Limb (tissue), 2 donors: ENCODE data around the gene GMFB.

Experiments used
- DNase-seq, 2 donors: peaks; one replicate each; pipeline ENCODE4 v3.0.0-alpha.2; 2016; ENCODE audit errors: extremely low spot score in 2 of 2

Gene GMFB

DNA sequence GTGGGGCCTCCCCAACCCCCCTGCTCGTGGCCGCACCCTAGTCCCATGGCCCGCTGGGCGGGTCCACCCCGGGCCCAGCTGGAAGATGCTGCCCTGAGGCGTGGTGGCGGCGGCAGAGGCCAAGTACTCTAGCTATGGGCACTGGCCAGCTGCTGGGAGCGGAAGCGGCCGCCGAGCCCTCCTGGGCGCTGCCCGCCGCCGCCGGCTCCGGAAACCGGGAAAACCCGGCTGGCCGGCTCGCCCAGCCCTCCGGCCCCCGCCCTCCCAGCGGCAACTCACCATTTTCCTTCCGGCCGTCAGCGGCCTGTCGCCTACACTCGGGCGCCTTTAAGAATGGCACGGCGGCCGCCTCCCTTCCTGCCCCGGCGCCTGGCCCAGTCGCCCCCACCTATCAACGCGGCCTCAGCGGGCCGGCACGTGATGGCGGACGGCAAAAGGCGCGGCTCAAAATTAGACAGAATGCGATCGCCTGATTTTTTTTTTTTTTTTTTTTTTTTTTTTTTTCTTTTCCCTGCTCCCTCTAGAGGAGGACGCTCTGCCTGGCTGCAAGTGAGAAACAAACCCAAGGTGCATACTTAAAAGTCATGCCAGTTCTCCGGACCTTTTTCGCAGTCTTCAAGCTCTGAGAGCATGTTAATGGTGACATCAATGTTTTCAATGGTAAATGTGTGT, at the start of gene GMFB:
Gene GMFB (minus strand): TSS at position 335 of the 672 bp plus-strand sequence. CDS start 53 bp downstream, at position 282.
- peak; percentile 87 to 94 for DNase-seq

DNA sequence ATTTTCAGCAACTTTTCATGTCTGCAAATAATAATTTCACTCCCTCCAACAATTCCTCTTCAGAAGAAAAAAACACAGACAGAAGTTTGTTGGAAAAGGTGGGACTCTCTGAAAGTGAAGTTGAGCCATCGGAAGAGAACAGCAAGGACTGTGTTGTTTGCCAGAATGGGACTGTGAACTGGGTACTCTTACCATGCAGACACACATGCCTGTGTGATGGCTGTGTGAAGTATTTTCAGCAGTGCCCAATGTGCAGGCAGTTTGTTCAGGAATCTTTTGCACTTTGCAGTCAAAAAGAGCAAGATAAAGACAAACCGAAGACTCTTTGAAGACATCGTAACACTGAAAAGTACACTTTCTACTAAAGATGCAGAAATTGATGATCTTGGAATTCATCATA, 49.3 kb upstream of the GMFB start:
- no peak for DNase-seq

- no peak for DNase-seq
Measured at GRCh38 chr14:54537651-54538050, 48.9 kb upstream of the GMFB start.

- DNase-seq = peak in 1 of 2 donors; percentile 3
Measured at GRCh38 chr14:54535646-54536045, 46.9 kb upstream of the GMFB start.

GRCh38 chr14:54535126-54535525, 46.3 kb upstream of the GMFB start:
- no peak for DNase-seq

DNA sequence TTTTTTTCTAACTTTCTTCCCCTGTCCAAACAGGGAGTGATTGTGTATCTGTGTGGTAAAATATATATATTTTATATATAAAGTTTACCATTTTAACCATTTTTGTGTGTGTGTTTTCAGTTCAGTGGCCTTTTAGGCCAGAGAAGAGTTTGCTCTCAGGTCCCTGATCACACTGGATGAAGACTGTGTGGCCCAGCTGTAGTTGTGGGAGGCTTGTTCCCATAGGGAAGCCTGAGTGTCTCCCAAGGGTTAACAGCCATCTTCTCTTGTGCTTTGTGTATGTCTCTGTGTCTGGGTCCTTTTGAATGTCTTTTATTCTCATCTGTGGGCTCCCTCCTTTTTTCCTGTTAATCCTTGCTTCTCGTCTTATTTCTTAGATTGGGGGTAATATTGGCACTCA, 44.3 kb upstream of the GMFB start:
- DNase-seq = no peak

- DNase-seq = no peak
Measured at GRCh38 chr14:54532111-54533012, 43.6 kb upstream of the GMFB start.

DNA sequence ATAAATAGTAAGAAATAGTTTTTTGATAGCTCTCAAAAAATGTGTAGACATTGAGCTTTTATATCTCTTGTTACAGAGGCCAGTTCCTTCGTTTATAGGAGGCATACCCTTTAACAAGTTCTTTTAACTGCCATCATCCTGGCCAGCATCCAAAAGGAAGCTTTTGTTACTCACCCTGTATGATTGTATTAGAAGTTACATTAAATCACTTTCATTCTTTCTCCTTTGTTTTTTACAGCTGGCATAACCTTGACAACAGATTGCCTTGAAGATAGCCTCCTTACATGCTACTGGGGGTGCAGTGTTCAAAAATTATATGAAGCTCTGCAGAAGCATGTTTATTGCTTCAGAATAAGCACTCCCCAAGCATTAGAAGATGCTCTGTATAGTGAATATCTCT, 41.0 kb upstream of the GMFB start:
- no peak for DNase-seq

- no peak for DNase-seq
Measured at GRCh38 chr14:54528973-54529372, 40.2 kb upstream of the GMFB start.

GRCh38 chr14:54524410-54524809, 35.6 kb upstream of the GMFB start:
- no peak for DNase-seq

GRCh38 chr14:54516709-54517108, 27.9 kb upstream of the GMFB start:
- no peak for DNase-seq

- DNase-seq = no peak
Measured at GRCh38 chr14:54515670-54516069, 26.9 kb upstream of the GMFB start.

DNA sequence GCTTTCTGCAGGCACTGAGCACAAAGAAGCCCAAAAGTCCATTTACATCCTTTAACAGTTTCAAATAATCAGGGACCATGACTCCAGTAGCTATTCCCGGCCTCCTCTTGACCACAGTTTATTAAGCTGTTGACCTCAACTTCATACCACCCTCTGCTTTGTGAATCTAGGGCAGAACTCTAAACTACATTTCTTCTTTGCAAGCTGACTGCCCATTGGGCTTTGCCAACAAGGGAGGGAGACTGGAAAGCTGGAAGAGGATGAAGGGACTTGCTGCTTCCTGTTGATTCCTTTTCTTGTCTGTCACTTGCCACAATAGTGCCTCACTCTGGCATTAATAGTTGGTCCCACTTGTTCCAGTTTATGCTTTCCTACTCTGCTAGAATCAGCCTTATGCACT, 23.6 kb upstream of the GMFB start:
- DNase-seq = no peak

DNA sequence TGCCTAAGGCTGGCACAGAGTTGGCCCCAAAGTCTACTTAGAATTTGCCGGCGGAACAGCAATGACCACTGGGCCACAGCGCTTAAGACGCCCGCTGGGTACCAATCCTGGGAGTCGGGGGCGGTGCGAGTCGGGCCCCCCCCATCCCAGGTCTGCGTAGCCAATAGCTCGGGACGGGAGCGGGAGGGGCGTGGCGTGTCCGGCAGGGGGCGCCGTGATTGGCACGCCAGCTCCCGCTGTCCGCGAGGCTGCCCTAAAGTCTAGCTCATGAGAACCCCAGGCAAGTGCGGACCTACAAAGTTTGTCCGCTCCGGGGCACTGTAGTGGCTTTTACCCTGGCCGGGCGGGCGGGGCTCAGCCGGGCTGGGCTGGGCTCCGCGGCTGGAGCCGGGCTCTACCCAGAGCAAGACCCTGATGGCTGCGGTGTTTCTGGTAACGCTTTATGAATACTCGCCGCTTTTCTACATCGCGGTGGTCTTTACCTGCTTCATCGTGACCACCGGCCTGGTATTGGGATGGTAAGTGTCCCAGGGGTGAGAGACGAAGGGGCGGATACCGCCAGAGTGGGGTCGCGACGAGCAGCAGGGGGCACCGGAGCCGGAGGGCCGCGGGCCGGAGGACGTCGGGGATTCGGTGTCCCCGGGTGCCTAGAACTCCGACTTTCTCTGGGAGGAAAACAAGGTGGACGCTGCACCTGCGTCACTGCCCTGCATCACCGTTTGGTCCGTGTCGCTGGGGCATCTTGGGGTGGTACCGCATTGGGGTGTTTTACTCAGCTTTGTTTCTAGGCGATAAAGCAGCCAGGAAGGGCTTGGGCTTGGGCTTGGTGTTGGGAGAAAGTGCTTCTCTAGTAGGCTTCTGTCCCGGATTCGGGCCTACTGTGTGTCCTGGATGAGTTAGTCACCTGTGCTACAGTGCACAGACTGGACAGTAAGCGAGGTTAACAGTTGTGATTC, 21.0 kb upstream of the GMFB start, which contains the start of gene CGRRF1:
Gene CGRRF1 (plus strand): TSS at position 361 of the 956 bp plus-strand sequence. CDS start 54 bp downstream, at position 415.
- peak; percentile 97 to 98 for DNase-seq

DNA sequence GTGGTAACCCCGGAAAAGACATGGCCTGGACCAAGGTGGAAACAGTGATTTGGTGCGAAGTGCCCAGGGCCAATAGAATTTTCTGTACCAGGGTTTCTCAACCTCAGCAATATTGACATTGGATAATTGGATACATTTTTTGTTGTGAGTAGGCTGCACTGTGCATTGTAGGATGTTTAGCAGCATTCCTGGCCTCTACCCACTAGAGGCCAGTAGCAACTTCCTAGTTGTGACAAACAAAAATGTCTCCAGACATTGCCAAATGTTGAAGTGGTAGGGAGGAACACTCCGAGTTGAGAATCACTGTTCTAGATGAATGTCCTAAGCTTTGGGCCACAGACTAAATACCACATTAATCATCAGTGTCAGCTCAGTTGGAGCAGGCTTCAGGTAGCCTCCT, 14.7 kb upstream of the GMFB start:
- DNase-seq = no peak

DNA sequence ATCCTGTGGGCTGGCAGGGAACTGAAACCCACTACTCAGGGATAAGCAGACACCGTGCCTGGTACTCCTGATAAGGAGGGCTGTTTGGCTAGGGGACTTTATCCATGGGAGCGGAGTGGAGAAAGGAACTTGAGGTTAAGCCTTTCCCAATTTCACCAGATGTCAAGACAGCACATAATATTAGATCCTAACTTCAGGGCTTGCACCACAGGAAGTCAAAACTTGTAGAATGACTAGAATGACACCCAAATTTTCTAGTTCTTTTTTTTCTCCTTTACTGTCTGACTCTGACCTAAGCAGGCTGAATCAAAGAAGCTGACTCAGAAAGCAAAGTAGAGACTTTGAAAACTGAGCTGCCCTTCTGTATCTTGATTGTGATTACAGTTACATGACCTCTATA, 13.8 kb upstream of the GMFB start:
- no peak for DNase-seq

DNA sequence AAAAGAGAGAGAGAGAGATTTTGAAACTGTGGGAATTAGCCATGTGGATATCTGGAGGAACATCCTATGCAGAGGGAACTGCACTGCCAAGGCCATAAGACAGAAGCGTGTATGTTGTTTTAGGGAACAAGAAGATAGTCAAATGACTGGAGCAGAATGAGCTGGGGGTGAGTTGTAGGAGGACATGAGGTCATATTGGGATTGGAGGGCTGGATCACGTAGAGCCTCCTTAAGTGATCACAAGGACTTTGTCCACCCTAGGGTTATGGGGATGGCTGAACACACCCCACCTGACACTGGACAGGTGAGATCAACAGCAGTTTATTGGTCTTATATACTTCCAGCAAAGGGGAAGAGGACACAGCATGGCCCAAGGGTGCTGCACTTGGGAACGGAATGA, 12.7 kb upstream of the GMFB start:
- DNase-seq = no peak

DNA sequence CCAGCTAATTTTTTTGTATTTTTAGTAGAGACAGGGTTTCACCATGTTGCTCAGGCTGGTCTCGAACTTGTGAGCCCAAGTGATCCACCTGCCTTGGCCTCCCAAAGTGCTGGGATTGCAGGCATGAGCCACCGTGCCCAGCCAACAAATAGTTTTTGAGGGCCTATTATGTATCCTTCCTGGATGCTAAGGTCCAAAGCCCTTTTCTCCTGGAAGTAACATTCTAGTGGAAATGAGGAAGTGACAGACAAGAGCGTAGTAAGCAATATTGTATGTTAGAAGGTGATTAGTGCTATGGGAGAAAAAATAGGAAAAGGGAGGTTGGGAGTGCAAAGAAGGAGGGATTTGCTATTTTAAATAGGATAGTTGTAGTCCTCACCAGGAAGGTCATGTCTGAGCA, 12.0 kb upstream of the GMFB start:
- DNase-seq = no peak

- no peak for DNase-seq
Measured at GRCh38 chr14:54498579-54498978, 9.8 kb upstream of the GMFB start.

- no peak for DNase-seq
Measured at GRCh38 chr14:54498095-54498531, 9.3 kb upstream of the GMFB start.

DNA sequence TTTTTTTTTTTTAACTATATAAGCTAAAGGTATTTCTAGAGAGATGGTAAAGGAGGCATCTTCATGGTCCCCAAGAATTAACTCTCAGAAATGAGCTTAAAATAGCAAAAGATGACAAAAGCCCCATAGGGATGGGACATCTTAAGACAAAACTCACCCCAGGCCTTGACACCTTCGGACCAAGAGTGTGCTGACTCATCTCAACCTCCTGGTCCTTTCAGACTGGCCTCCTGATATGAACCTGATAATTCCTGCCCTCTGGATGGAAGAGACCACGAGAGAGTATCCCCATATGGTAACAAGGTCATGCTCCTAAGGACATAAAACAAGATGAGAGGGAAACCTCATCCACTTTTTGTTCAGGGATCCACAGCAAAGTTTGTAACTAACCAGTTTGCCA, 8.4 kb upstream of the GMFB start:
- no peak for DNase-seq
